ENCODE data around the gene USP4. TPM values are rescaled to one million over a fixed set of nuclear protein-coding genes. Genes with fewer than 3 reads are reported as not detected.

USP4 gene
- total and polyA plus RNA-seq, 2 donors (not counting 1 experiment from before 2014, with no cell fraction given) = 60.3 to 116 TPM

DNA sequence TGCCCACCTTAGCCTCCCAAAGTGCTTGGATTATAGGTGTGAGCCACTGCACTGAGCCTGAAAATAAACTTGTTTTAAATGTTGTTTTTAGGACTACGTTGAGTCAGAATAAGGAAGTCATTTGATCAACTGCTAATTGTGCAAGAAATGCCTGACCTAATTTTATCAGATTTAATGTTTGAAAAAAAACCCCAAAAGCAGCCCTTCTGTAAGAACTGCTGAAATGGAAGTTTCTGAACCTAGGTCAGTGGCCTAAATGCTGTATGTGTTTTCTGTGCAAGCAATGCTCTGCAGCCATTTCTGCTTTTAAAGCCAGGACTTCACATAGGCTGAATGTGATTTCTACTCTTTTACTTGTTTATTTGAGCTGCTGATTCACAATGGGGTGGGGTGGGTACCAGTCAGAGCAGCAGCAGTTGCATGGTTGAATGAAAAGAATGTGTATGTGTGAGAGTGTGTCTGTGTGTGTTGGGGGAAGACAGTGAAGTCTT, 11.7 kb upstream of the USP4 start:
- peak overlapping the region; percentile 75 for H3K27ac Mint-ChIP-seq
- Histone ChIP-seq H3K27me3 (replicated peaks in 1 of 4; ENCODE audit: control extremely low read depth in 1 of 4, control insufficient read depth in 3 of 4, insufficient read depth in 4 of 4, low read length in 3 of 4) (no peaks in the 10 kb centered on the region), H3K27ac (ENCODE audit: low read length in 2 of 2) (no peak overlapping the region), H3K4me3 (ENCODE audit: control extremely low read depth in 1 of 5, extremely low read depth in 1 of 5, insufficient read depth in 1 of 5, low read depth in 2 of 5, low read length in 4 of 5) (no peak overlapping the region), H3K9ac (ENCODE audit: low read length) (no peak overlapping the region), H3K79me2 (ENCODE audit: control insufficient read depth, insufficient read depth, low read length) (peaks cover 52% of the 10 kb centered on the region), H3K9me3 (ENCODE audit: control extremely low read depth in 1 of 3, control insufficient read depth in 2 of 3, insufficient read depth in 1 of 3, low read length in 2 of 3) (no peaks in the 10 kb centered on the region), H3K4me1 (ENCODE audit: control insufficient read depth in 2 of 2, insufficient read depth in 2 of 2, low read length in 2 of 2) (peaks cover 38 to 51% of the 10 kb centered on the region in 2 donors), H3K36me3 (replicated peaks in 1 of 2; ENCODE audit: control extremely low read depth in 1 of 2, control insufficient read depth in 1 of 2, extremely low read depth in 1 of 2, insufficient read depth in 2 of 2, low read length in 1 of 2) (peaks cover 0 to 15% of the 10 kb centered on the region in 2 experiments), H4K20me1 (ENCODE audit: control insufficient read depth, insufficient read depth, low read length, poor library complexity, severe bottlenecking) (no peaks in the 10 kb centered on the region), H3K4me2 (replicated peaks; ENCODE audit: low read depth, low read length, poor library complexity, severe bottlenecking) (peak overlapping the region; percentile 51), H2AFZ (ENCODE audit: insufficient read depth, low read depth, low read length, poor library complexity, severe bottlenecking) (no peak overlapping the region)
- no peak for DNase-seq
- TF ChIP-seq, protein P1, sequence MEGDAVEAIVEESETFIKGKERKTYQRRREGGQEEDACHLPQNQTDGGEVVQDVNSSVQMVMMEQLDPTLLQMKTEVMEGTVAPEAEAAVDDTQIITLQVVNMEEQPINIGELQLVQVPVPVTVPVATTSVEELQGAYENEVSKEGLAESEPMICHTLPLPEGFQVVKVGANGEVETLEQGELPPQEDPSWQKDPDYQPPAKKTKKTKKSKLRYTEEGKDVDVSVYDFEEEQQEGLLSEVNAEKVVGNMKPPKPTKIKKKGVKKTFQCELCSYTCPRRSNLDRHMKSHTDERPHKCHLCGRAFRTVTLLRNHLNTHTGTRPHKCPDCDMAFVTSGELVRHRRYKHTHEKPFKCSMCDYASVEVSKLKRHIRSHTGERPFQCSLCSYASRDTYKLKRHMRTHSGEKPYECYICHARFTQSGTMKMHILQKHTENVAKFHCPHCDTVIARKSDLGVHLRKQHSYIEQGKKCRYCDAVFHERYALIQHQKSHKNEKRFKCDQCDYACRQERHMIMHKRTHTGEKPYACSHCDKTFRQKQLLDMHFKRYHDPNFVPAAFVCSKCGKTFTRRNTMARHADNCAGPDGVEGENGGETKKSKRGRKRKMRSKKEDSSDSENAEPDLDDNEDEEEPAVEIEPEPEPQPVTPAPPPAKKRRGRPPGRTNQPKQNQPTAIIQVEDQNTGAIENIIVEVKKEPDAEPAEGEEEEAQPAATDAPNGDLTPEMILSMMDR (IDR thresholded peaks at IDR 0.05) = no peak
- TF ChIP-seq EZH2 (IDR thresholded peaks at IDR 0.05; ENCODE audit: borderline replicate concordance, insufficient read depth, low read depth, low read length, poor library complexity, severe bottlenecking) = no peak
- H3K4me3 Mint-ChIP-seq = peak overlapping the region; percentile 28
- no CpG with 5 or more reads among the region's 1 CpG for WGBS (ENCODE audit: insufficient coverage)
- intact Hi-C loops (cut with micrococcal nuclease) = no loop called here
- ATAC-seq (ENCODE audit: low read depth) = peak; percentile 45
- peaks cover 48% of the 10 kb centered on the region for H3K4me1 Mint-ChIP-seq
- POLR2A ChIA-PET = interaction anchor here (0.7 to 1.3 kb wide), 4 partner anchors 12 to 322 kb away, joined by 3 to 5 read pairs (median 4); partner anchors contain the start of gene USP4
- H3K9me3 Mint-ChIP-seq (ENCODE audit: insufficient read depth) = no peaks in the 10 kb centered on the region
- H3K27me3 Mint-ChIP-seq = no peaks in the 10 kb centered on the region
- CTCF ChIA-PET = interaction anchor here (1.0 to 4.6 kb wide), 3 partner anchors 12 to 98 kb away, joined by 3 to 24 read pairs (median 3); partner anchors contain the start of gene USP4

DNA sequence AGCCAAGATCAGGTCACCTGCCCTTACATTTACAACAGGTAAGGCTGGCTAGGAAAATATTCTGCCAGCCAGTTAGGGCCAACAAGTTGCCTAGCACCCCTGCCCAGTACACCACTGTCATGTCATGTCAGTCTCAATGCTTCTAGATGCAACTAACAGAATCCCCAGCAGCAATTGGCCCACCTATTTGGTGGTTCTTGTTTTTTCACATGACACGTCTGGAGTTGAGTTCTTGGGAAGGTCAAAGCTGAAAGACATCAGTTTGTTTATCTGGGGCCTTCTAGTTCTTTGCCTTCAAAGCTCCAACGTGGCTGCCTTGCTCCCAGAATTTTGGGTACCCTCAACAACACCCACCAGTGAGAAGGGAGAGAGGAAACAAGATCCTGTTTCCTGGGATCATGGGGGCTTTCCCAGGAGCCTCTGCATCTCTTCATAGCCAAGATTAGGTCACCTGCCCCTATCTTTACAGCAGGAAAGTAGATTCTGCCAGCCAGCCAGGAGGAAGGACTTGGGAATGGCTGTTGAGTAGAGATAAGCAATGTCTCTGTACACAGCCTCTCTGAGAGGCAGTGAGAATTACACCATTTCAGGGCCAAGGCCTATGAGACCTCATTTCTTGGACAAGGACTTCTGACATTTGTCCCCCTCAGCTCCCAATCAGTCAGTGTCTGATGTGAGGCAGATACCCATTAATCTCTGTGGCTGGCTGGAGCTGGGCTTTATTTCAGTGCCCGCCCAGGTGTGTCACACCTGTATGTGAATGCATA, 9.7 kb upstream of the USP4 start:
- Histone ChIP-seq H3K9me3 (ENCODE audit: control extremely low read depth in 1 of 3, control insufficient read depth in 2 of 3, insufficient read depth in 1 of 3, low read length in 2 of 3) (no peaks in the 10 kb centered on the region), H3K27ac (ENCODE audit: low read length in 2 of 2) (no peak overlapping the region), H3K4me1 (ENCODE audit: control insufficient read depth in 2 of 2, insufficient read depth in 2 of 2, low read length in 2 of 2) (peaks cover 46 to 53% of the 10 kb centered on the region in 2 donors), H3K9ac (ENCODE audit: low read length) (no peak overlapping the region), H3K79me2 (ENCODE audit: control insufficient read depth, insufficient read depth, low read length) (peaks cover 31% of the 10 kb centered on the region), H2AFZ (ENCODE audit: insufficient read depth, low read depth, low read length, poor library complexity, severe bottlenecking) (no peak overlapping the region), H3K4me2 (replicated peaks; ENCODE audit: low read depth, low read length, poor library complexity, severe bottlenecking) (no peak overlapping the region), H3K36me3 (replicated peaks in 1 of 2; ENCODE audit: control extremely low read depth in 1 of 2, control insufficient read depth in 1 of 2, extremely low read depth in 1 of 2, insufficient read depth in 2 of 2, low read length in 1 of 2) (no peaks in the 10 kb centered on the region), H3K27me3 (replicated peaks in 1 of 4; ENCODE audit: control extremely low read depth in 1 of 4, control insufficient read depth in 3 of 4, insufficient read depth in 4 of 4, low read length in 3 of 4) (no peaks in the 10 kb centered on the region), H4K20me1 (ENCODE audit: control insufficient read depth, insufficient read depth, low read length, poor library complexity, severe bottlenecking) (no peaks in the 10 kb centered on the region), H3K4me3 (ENCODE audit: control extremely low read depth in 1 of 5, extremely low read depth in 1 of 5, insufficient read depth in 1 of 5, low read depth in 2 of 5, low read length in 4 of 5) (no peak overlapping the region)
- Mint-ChIP-seq H3K4me1 (peaks cover 50% of the 10 kb centered on the region), H3K27ac (peak overlapping the region; percentile 50), H3K4me3 (no peak overlapping the region), H3K27me3 (no peaks in the 10 kb centered on the region), H3K9me3 (ENCODE audit: insufficient read depth) (no peaks in the 10 kb centered on the region)
- DNase-seq = no peak
- POLR2A ChIA-PET = no interaction called here
- ATAC-seq (ENCODE audit: low read depth) = no peak
- TF ChIP-seq, protein P1 (IDR thresholded peaks at IDR 0.05) = no peak
- TF ChIP-seq EZH2 (IDR thresholded peaks at IDR 0.05; ENCODE audit: borderline replicate concordance, insufficient read depth, low read depth, low read length, poor library complexity, severe bottlenecking) = no peak
- 92% methylated on average over 2 of the region's 3 CpGs for WGBS (ENCODE audit: insufficient coverage)
- intact Hi-C loops (cut with micrococcal nuclease) = loop anchor here (10.0 kb wide), 1 partner anchor 885 kb away; the partner anchor contains the start of gene GNAI2
- CTCF ChIA-PET = interaction anchor here (1.0 to 4.6 kb wide), 2 partner anchors 9 to 100 kb away, joined by 3 to 24 read pairs; partner anchors contain the start of gene USP4
